Hippocampal formation (tissue), 2 donors: ENCODE measurements around the gene SLC39A1.
"Not testable (repeated sequence)": the region's sequence is repeated elsewhere in the genome, so short reads cannot be mapped to it uniquely, and the experiment has no call there.

ENCODE experiments used
- DNase-seq, 2 donors: peaks; one replicate each; lab custom pipeline; 2025; lab: John Stamatoyannopoulos, UW

SLC39A1 gene

DNA sequence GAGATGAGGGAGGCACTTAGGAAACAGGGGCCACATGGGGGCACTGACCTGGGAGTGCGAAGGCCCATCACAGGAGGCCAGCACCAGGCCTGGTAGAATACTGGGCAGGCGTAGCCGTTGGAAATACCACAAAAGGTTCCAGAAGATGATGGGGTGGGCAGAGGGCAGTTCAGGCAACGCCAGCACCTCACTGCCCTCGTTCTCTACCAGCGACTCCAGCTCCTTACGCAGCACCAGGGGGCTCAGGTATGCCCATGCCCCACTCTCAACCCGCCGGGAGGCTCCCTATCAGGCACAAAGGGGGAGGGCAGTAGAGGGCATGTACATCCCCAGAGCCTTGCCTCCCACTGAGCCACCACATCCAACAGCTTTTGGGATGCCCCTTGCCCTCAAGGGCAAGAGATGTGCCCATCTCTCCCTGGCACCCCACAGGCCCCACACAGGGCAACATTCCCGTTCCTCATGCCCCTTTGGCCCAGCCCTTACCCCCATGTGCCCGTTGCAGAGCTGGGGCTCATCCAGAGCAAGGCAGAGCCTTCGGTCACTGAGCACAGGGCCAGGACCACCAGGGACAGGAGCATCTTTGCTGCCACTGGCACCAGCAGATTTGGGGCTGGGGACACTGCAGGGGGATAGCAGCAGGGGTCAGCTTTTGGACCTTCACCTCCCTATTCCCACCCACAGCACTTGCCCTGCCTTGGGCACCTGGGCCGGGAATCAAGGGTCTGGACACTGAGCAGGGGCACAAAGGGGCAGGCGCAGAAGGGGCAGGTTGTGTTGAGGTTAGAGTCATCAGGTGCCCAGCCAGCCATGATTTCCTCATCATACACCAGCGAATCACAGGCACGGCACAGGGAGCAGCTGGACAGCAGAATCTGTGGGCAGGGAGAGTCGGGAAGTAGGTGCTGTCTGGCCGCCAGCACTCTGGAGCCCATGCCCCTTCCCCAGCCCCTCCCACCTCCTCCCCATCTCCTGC is 30.9 kb downstream of the SLC39A1 start:
- DNase-seq, result no peak

DNA sequence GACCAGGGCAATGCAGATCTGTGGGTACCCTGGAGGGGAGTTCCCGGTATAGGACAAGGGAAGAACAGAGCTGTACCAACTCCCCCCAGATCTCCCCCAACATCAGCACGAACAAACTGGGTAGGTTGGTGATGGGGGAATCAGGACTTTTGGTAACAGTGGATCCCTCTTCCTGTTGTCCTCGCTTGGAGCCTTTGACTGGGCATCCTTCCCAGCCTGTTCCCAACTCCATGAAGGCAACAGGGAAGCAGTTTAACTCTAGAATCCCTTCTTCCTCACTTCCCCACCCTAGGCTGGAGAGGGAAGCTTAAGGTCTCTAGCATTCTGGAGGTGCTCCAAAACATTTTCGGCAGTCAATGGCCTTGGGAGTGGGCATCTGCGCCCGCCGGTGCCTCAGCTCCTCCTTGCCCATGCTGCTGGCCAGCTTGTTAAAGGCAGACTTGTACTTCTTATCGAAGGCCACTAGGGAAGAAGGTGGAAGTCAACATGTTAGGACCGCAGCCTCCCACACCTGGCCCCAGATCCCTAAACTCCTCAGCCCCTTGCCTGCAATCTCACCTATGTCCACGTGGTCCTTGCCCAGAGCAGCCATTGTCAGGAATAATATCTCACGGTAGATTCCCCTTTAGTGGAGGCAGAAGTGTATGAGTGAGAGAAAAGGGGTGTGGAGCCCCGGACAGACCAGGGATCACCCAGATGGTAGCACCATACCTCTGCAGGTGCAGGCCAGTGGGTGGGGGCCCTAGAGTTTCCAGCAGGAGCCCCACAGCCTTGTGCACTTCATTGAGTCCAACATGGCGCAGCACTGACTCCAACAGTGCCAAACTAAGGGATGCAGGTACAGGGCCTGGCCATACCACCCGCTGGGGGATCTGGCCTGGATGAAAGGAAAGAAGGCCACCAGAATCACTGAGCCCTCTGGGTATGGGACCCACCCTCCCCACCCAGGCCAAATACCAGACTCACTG is 33.1 kb downstream of the SLC39A1 start:
- DNase-seq, result no peak

DNA sequence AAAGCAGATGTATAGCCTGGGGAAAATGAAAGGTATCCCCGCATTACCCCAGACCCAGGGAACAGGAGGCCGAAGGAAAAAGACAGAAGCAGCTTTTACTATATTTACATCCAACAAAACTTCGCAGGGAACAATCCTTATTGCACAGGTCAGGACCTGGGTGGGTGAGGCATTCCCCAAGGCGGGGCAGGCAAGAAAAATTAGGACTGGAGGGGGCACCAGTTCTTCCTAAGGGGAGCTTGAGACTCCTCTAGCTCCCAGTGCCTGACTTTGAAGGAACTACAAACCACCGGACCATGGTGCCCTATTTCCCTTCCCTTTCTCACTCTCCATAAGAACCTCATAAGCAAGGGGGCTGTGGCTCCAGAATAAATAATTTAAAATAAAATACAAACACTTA is 33.9 kb downstream of the SLC39A1 start:
- DNase-seq, result no peak

DNA sequence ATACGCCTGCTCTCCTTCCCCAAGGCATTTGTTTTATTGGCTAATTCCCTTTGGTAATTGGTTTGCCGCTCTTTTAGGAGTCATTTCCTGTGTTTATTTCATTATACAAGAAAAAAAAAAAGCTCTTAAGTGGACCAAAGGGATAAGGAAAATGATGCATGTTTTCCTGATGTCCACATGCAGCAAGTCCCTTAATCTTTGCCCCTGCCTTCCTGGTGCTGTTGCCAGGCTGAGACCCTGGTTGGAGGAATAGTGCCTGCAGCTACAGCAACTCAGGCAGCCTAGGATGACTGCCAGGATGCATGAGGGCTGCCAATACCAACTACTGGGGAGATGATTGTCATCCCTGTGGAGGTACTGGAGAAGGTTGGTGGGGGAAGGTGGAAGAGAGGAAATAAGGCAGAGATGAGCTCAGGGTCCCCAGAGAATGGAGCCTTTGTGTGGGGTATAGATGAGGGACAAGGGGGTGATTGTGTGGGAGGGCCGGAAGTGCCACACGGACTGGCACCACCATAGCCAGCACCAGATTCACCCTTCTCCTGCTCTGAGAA is 34.5 kb downstream of the SLC39A1 start:
- peak; percentile 67 to 88 for DNase-seq

DNA sequence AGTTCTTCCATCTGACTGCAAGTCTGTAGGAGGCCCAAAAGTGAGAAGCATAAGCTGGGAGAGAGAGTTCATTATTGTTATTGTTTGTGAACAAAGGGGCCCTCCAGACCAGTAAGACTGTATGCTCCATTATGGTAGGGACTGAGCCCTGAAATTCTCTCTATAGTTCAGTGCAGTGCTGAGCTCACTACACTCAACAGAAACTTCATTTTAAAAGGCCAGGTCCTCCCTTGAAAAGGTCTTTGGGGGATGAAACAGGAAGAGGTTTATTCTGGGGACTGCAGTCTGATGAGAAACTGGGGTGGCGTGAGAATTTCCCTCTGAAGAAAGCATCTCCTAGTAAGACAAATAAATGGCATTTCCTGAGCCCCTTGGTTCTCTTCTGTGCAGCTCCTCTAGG is 35.1 kb downstream of the SLC39A1 start:
- DNase-seq, result no peak

DNA sequence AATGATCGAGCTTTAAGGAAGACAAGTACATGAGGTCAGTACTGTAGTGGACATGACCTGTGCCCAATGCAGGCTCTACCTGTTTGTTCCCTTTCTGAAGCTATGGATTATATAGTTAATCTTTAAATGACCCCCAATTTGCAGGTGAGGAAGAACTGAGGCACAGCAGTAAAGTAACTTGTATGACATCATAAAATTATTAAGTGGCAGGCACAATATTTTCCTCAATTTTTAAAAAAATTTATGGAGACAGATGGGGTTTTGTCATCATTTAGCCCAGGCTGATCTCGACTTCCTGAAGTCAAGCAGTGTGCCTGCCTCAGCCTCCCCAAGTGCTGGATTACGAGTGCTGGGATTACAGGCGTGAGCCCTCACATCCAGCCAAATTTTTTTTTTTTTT is 36.9 kb downstream of the SLC39A1 start:
- DNase-seq, result no peak

DNA sequence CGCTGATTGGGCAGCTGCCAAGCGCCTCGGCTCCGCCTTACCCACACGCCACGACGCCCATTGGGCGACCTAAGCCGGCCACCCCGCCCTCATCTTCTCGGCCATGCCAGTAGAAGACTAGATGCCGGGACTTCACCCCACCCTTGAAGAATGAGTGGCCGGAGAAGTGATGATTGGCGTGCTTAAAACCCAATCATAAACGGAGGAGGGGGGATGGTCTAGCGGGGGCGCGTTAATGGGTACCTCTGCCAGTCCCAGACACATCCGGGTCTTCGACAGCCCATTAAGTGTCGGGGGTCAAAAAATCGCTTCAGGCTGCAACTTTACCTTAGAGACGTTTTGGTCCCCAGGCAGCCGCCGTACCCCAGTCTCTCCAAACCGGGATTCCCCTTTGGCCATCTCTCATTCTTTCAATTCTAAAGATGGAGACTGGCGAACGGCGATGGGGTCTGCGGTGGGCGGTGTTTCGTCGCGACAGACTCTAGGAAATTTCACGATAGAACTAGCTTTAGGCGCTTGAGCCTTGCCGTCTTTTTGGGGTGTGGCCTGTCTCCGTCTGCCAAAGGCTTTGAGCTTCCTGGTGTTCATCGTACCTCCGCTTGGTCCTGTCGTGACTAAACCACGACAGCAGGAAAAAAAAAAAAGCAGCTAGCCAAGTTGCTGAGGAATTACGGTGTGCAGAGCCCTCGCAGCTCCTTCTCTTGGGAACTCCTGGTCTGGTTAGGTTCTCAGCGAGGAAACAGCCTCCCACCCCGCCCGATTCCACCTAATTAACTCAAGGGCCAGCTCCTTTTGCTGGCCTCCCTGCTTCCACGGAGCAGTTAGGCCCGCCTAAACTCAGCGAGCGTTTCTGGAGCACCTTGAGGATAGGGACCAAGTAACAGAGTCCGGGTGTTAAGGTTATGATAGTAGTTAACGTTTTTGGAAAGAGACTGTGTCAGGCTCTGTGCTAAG is 40.1 kb downstream of the SLC39A1 start, which contains the start of gene GATAD2B:
Gene GATAD2B (minus strand): TSS at position 1 of the 954 bp plus-strand sequence. CDS start 94,625 bp downstream, outside the sequence.
- DNase-seq, result peak; percentile 99

DNA sequence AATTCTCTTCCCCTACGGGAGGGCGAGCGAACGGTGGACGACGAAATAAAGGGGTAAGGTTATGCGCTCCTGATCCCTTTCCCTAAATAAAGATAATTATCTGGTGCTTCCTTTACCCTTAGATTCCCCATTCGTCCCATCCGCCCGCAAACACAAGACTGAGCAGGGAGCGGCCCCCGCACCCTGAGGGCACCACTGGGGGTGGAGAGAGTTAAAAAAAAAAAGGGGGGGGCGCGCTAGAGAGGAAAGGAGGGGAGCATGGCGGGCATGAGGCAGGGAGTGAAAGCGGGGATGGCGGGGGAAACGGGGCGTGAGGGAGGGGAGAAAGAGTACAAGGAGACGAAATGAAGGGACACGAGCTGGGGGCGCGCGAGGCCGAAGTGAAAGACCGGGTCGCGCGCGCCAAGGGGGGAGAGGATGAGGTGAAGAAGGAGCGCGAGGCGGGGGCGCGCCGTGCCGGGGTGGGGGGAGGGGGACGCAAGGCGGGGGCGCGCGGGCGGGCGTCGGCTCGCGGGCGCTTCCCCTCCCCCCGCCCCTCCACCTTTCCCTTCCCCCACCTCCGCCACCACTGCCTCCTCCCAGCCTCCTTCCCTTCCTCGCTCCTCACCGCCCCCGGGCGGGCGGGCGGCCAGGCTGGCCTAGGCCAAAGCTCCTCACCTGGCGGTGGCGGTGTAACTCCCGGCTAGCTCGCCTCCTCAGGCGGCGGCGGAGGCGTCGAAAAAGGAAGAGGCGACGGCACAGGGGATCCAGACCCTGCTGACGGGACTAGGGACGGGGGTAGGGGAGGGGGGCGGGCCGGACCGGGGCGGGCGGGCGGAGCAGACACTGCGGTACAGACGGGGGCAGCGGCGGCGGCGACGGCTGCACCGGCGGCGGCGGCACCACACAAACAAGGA is 41.0 kb downstream of the SLC39A1 start:
- DNase-seq, result no peak

DNA sequence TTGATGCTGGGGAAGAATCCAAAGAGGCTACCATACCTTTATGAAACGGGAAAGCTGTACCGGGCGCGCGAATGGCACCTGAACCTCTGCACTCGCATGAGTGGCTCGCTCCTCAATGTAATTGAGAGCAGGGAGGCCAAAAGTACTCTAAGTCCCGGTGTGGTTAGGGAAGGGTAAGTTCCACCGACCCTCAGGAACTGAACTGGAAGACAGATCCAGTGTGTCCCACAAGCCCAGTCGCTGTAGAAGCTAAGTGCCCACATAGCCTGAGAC is 41.6 kb downstream of the SLC39A1 start:
- no peak for DNase-seq

DNA sequence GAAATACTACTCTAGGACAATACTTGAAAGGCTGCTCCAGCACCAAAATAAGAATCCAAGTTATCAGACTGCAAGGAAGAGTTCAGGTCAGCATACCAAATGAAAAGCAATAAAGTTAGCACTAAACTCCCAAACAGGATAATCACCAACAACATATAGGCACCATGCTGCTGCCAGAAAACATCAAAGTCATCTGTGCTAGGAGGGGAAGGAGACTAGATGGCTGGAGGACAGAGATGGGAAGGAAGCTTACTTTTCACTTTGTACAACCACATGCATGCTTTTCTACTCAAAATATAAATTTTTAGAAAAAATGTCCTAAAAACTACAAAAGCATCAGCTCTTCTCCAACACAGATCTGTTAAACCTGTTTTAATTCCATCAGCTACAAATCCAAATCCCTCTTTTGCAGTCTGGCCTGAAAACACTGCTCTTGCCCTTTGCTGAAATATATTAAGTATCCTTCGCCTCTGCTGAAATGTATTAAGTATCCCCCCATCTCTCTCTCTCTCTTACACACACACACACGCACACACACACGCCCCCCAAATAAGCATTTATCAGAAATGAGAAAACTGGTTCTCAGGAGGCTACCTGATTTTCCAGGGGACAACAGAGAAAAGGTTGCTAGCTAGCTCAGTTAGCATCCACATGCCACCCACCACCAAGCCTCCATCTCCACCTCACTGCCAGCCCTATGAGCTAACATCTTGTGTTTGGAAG is 42.1 kb downstream of the SLC39A1 start:
- no peak for DNase-seq

DNA sequence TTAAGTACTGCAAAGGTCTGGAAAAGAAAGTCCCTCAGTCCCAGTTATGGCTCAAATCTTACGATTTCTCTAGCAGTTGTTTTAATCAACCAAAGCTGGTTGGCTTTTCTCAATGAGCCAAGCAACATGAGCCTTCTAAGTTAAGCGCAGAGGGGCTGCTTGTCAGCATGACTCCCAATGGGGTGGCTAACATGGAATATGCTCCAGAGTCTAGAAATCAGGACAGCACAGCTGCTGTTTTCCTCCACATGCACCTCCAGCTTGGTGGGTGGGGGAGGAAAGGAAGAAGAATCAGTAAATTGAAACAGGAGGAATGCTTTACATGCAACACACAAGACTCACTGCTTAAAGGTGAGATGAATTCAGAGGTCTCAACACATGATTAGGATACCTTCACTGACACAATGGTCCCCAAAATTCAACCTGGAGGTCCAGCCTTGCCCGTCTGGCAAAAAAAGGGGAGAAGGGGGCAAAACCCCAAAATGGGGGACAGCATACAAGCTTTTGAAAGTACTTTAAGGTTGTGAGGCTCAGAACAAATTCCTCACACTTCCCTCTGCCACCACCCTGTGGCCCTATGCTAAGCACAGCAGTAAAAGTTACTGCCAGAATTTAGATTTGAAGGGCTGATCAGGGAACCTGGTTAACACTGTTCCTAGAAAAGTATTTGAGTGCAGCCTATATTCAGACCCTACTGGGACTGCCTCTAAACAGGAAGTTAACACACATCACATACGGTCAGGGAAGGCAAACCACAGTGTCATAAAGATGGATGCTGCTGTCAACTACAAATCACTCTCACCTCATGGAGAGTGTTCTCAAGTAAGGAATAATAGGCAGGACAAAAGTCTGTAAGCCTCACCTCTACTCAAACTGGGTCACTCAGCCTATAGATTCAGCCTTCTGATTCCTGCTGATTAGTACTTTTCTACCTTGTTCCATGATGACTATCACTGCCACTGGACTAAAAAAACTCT is 43.2 kb downstream of the SLC39A1 start:
- DNase-seq, result no peak

DNA sequence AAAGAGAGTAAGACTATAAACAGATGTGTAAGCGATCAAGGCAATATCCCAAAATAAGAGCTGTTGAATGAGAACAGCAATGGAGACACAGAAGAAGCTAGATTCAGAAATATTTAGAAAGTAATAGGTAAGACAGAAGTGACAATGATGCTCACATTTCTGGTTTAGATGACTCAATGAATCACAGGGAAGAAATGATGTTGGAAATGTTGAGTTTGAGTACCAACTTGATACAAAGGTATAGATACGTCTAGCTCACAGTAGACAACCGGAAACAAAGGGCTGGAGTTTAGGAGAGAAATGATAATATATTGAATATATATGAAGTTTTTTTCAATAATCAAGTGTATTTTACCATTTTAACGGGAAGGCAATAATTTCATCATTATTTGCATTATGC is 47.0 kb downstream of the SLC39A1 start:
- DNase-seq, result no peak

DNA sequence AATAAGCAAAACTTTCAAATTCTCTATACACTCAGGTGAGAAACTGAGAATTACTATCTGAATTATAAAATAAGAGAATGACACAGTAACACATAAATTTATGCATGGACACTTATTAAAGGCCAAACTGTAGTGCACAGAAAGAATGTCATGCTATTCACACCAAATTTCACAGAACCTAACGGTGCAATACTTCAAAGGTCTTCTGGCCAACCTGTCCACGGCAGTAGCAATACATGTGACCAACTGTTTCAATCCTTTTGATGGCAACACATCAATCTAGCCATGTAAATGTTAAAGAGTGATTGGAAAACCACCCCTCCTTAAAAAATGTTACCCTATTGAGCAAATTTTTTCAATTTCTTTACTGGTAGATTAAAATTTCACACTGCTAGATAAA is 51.0 kb downstream of the SLC39A1 start:
- DNase-seq, result no peak

DNA sequence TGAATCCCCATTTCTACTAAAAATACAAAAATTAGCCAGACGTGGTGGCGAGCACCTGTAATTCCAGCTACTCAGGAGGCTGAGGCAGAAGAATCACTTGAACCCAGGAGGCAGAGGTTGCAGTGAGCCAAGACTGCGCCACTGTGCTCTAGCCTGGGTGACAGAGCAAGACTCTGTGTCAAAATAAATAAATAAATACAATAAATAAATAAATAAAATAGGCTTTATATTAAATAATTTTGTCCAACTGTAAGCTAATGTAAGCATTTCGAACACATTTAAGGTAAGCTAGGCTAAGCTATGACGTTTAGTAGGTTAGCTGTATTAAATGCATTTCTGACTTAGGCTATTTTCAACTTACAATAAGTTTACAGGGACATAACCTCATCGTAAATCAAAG is 52.8 kb downstream of the SLC39A1 start:
- DNase-seq, result not testable (repeated sequence)
